ENCODE results near the gene GID8. TPM values are rescaled to one million over a fixed set of nuclear protein-coding genes. Genes with fewer than 3 reads are reported as not detected.
"Not testable (repeated sequence)": the region's sequence is repeated elsewhere in the genome, so short reads cannot be mapped to it uniquely, and the experiment has no call there.

The GID8 gene
- total RNA-seq, 1 experiment from 2014 or later: 37.2 TPM

- Histone ChIP-seq H3K9ac (ENCODE audit: low read length) (no peak overlapping the region), H3K36me3 (ENCODE audit: low read depth, low read length) (0 out of 2 replicates have a peak, but pooled peaks cover 2% of the 10 kb centered on the region), H3K4me2 (ENCODE audit: low read length) (no peak overlapping the region), H3K9me2 (replicated peaks; ENCODE audit: low read length) (no peaks in the 10 kb centered on the region), H2AFZ (ENCODE audit: low read length) (no peak overlapping the region), H3K4me3 (ENCODE audit: low read length) (no peak overlapping the region), H4K20me1 (ENCODE audit: low read length) (peaks cover 73% of the 10 kb centered on the region), H3K27ac (ENCODE audit: low read length) (no peak overlapping the region), H3K4me1 (ENCODE audit: insufficient read depth, low read length) (peaks cover 28% of the 10 kb centered on the region), H3K27me3 (ENCODE audit: low read length) (no peaks in the 10 kb centered on the region), H3F3A (ENCODE audit: low read length, unreplicated experiment) (no peaks in the 10 kb centered on the region), H3K9me3 (ENCODE audit: low read length) (no peaks in the 10 kb centered on the region), H3K79me2 (ENCODE audit: low read length) (peaks cover 99% of the 10 kb centered on the region)
- ATAC-seq (no peak), DNase-seq (no peak)
- BruUV-seq (replicated peaks): no TSS peak
- TF ChIP-seq EZH2phosphoT487 (IDR thresholded peaks at IDR 0.05; ENCODE audit: borderline replicate concordance, low read length): no peak
- TF ChIP-seq, protein P1, sequence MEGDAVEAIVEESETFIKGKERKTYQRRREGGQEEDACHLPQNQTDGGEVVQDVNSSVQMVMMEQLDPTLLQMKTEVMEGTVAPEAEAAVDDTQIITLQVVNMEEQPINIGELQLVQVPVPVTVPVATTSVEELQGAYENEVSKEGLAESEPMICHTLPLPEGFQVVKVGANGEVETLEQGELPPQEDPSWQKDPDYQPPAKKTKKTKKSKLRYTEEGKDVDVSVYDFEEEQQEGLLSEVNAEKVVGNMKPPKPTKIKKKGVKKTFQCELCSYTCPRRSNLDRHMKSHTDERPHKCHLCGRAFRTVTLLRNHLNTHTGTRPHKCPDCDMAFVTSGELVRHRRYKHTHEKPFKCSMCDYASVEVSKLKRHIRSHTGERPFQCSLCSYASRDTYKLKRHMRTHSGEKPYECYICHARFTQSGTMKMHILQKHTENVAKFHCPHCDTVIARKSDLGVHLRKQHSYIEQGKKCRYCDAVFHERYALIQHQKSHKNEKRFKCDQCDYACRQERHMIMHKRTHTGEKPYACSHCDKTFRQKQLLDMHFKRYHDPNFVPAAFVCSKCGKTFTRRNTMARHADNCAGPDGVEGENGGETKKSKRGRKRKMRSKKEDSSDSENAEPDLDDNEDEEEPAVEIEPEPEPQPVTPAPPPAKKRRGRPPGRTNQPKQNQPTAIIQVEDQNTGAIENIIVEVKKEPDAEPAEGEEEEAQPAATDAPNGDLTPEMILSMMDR (conservative IDR thresholded peaks at IDR 0.05; ENCODE audit: low read depth, low read length): no peak
- no peak for TF ChIP-seq EZH2 (IDR thresholded peaks at IDR 0.05; ENCODE audit: low read length, unreplicated experiment)
- POLR2A ChIA-PET (ENCODE audit: unreplicated experiment): no interaction called here
- intact Hi-C loops (cut with micrococcal nuclease): loop anchor here (10.0 kb wide), 1 partner anchor 98 kb away; no protein-coding TSS in a partner anchor
- CTCF ChIA-PET: no interaction called here
These were observed 15.5 kb upstream of the GID8 start for GRCh38 chr20:62922451-62922921.

GRCh38 chr20:62923059-62923668 lies 14.8 kb upstream of the GID8 start:
- POLR2A ChIA-PET (ENCODE audit: unreplicated experiment); H3K9me2 ChIP-seq (replicated peaks; ENCODE audit: low read length); H3K36me3 ChIP-seq (ENCODE audit: low read depth, low read length); H2AFZ ChIP-seq (ENCODE audit: low read length); CTCF ChIA-PET; BruUV-seq (replicated peaks); H3F3A ChIP-seq (ENCODE audit: low read length, unreplicated experiment); H3K9me3 ChIP-seq (ENCODE audit: low read length); H3K27me3 ChIP-seq (ENCODE audit: low read length): not testable (repeated sequence)
- Histone ChIP-seq H3K9ac (ENCODE audit: low read length) (peak overlapping the region; percentile 98; the same call in 1 of the 2 replicates), H3K79me2 (ENCODE audit: low read length) (peaks cover 99% of the 10 kb centered on the region), H3K4me2 (ENCODE audit: low read length) (peak overlapping the region; percentile 84), H4K20me1 (ENCODE audit: low read length) (peaks cover 68% of the 10 kb centered on the region), H3K27ac (ENCODE audit: low read length) (peak overlapping the region; percentile 34; the same call in 1 of the 2 replicates), H3K4me1 (ENCODE audit: insufficient read depth, low read length) (peaks cover 24% of the 10 kb centered on the region), H3K4me3 (ENCODE audit: low read length) (peak overlapping the region; percentile 80)
- DNase-seq: peak; percentile 87
- peak; percentile 28 for ATAC-seq
- intact Hi-C loops (cut with micrococcal nuclease): loop anchor here (10.0 kb wide), 1 partner anchor 98 kb away; no protein-coding TSS in a partner anchor

GRCh38 chr20:62923669-62924441 lies 14.1 kb upstream of the GID8 start:
- peaks cover 27% of the 10 kb centered on the region for H3K4me1 ChIP-seq (ENCODE audit: insufficient read depth, low read length)
- H3K79me2 ChIP-seq (ENCODE audit: low read length): peaks cover 99% of the 10 kb centered on the region
- CTCF ChIA-PET: interaction anchor here (0.7 kb wide), 1 partner anchor 101 kb away, joined by 3 read pairs; no protein-coding TSS in a partner anchor

More at GRCh38 chr20:62923669-62924441, 14.1 kb upstream of the GID8 start:
- peaks cover 65% of the 10 kb centered on the region for H4K20me1 ChIP-seq (ENCODE audit: low read length)
- TF ChIP-seq, protein P1 (conservative IDR thresholded peaks at IDR 0.05; ENCODE audit: low read depth, low read length): no peak
- POLR2A ChIA-PET (ENCODE audit: unreplicated experiment): no interaction called here
- DNase-seq (no peak), ATAC-seq (no peak)
- intact Hi-C loops (cut with micrococcal nuclease): loop anchor here (2.0 to 10.0 kb wide), 2 partner anchors 23 to 99 kb away; no protein-coding TSS in a partner anchor
- H3K4me2 ChIP-seq (ENCODE audit: low read length): peak overlapping the region; percentile 84
- TSS peak; percentile 43 for BruUV-seq (replicated peaks)
- no peaks in the 10 kb centered on the region for H3F3A ChIP-seq (ENCODE audit: low read length, unreplicated experiment)
- no peaks in the 10 kb centered on the region for H3K9me3 ChIP-seq (ENCODE audit: low read length)
- H3K4me3 ChIP-seq (ENCODE audit: low read length): peak overlapping the region; percentile 80
- peak overlapping the region; percentile 34; the same call in 1 of the 2 replicates for H3K27ac ChIP-seq (ENCODE audit: low read length)
- H3K27me3 ChIP-seq (ENCODE audit: low read length): no peaks in the 10 kb centered on the region
- peak overlapping the region; percentile 98 for H3K9ac ChIP-seq (ENCODE audit: low read length)
- H2AFZ ChIP-seq (ENCODE audit: low read length): no peak overlapping the region
- H3K9me2 ChIP-seq (replicated peaks; ENCODE audit: low read length): no peaks in the 10 kb centered on the region
- H3K36me3 ChIP-seq (ENCODE audit: low read depth, low read length): 0 out of 2 replicates have a peak, but pooled peaks cover 3% of the 10 kb centered on the region
